Astrocyte (in vitro differentiated cells and primary cell): Measurements from ENCODE around the gene MAN1C1. TPM values are rescaled to one million over a fixed set of nuclear protein-coding genes. Genes with fewer than 3 reads are reported as not detected.

ENCODE experiments used
- DNase-seq: peaks from one replicate; pipeline ENCODE4 v3.0.0-alpha.2; 2010; ENCODE audit warnings: low read depth
- FAIRE-seq: peaks from 2 replicates; lab custom pipeline; 2011; peaks lifted over from hg19 to GRCh38; lab: Jason Lieb, UNC
- H2AFZ ChIP-seq: 2 replicates; pipeline ENCODE4 v1.6.0; 2012; ENCODE audit warnings: low read depth, low read length, inconsistent platforms
- H3K27ac ChIP-seq: 2 replicates; pipeline ENCODE4 v1.5.1; 2011; ENCODE audit warnings: low read depth, low read length, inconsistent platforms
- H3K27me3 ChIP-seq: 2 replicates; pipeline ENCODE4 v1.6.0; 2011; ENCODE audit warnings: low read length, inconsistent platforms; ENCODE audit not compliant: insufficient read depth
- H3K36me3 ChIP-seq: 2 replicates; pipeline ENCODE4 v1.5.1; 2011; ENCODE audit warnings: low read length, inconsistent platforms; ENCODE audit not compliant: insufficient read depth
- H3K4me1 ChIP-seq: 2 replicates; pipeline ENCODE4 v1.5.1; 2011; ENCODE audit warnings: low read length, inconsistent platforms; ENCODE audit not compliant: insufficient read depth
- H3K4me2 ChIP-seq: 2 replicates; pipeline ENCODE4 v1.6.0; 2012; ENCODE audit warnings: low read length, inconsistent platforms
- H3K4me3 ChIP-seq: 2 replicates; pipeline ENCODE4 v1.5.1; 2011; ENCODE audit warnings: low read depth, mild to moderate bottlenecking, low read length, inconsistent platforms; ENCODE audit not compliant: insufficient read depth
- H3K79me2 ChIP-seq: 2 replicates; pipeline ENCODE4 v1.6.0; 2012; ENCODE audit warnings: mild to moderate bottlenecking, low read length, inconsistent platforms; ENCODE audit not compliant: insufficient read depth
- H3K9ac ChIP-seq: 2 replicates; pipeline ENCODE4 v1.6.0; 2012; ENCODE audit warnings: mild to moderate bottlenecking, low read length, inconsistent platforms
- H3K9me3 ChIP-seq: 2 replicates; pipeline ENCODE4 v1.5.1; 2012; ENCODE audit warnings: low read depth, mild to moderate bottlenecking, low read length, inconsistent platforms; ENCODE audit not compliant: insufficient read depth
- H4K20me1 ChIP-seq: 2 replicates; pipeline ENCODE4 v1.6.0; 2012; ENCODE audit warnings: low read length, inconsistent platforms; ENCODE audit not compliant: insufficient read depth
- H3K27ac Mint-ChIP-seq: one replicate; pipeline ENCODE4 v1.8.0; 2021; ENCODE audit warnings: mild to moderate bottlenecking, mixed read lengths; ENCODE audit not compliant: unreplicated experiment
- H3K27me3 Mint-ChIP-seq: one replicate; pipeline ENCODE4 v1.8.0; 2021; ENCODE audit warnings: low read depth, mixed read lengths; ENCODE audit not compliant: unreplicated experiment
- H3K36me3 Mint-ChIP-seq: one replicate; pipeline ENCODE4 v1.8.0; 2021; ENCODE audit warnings: low read depth, mixed read lengths; ENCODE audit not compliant: unreplicated experiment
- H3K4me1 Mint-ChIP-seq: one replicate; pipeline ENCODE4 v1.8.0; 2021; ENCODE audit warnings: low read depth, mixed read lengths; ENCODE audit not compliant: unreplicated experiment
- H3K4me3 Mint-ChIP-seq: one replicate; pipeline ENCODE4 v1.8.0; 2021; ENCODE audit warnings: mild to moderate bottlenecking, moderate library complexity, mixed read lengths; ENCODE audit not compliant: unreplicated experiment
- H3K9me3 Mint-ChIP-seq: one replicate; pipeline ENCODE4 v1.8.0; 2021; ENCODE audit warnings: mild to moderate bottlenecking, mixed read lengths; ENCODE audit not compliant: unreplicated experiment
- EZH2 ChIP-seq: IDR thresholded peaks from 2 replicates; pipeline ENCODE4 v1.6.1; 2012; ENCODE audit warnings: mild to moderate bottlenecking, low read length, inconsistent platforms; ENCODE audit not compliant: insufficient read depth
- total RNA-seq: library from RNA; stranded (reverse); gene quantifications from 2 replicates; pipeline ENCODE4 v1.2.1, GENCODE V29; 2021
- TF ChIP-seq, protein P1 (sequence below): IDR thresholded peaks from 2 replicates; pipeline ENCODE4 v1.5.1; 2011; ENCODE audit warnings: low read depth, mild to moderate bottlenecking, inconsistent platforms, low read length, moderate library complexity; ENCODE audit not compliant: insufficient read depth

Gene MAN1C1
- total RNA-seq, 1 donor from 2014 or later, result 0.86 TPM

GRCh38 chr1:25690396-25690956, 73.9 kb downstream of the MAN1C1 start:
- H3K4me1 Mint-ChIP-seq, result peaks cover 17% of the 10 kb centered on the region
- H3K27me3 Mint-ChIP-seq, result peaks cover 29% of the 10 kb centered on the region
- no peaks in the 10 kb centered on the region for H3K9me3 ChIP-seq
- no peaks in the 10 kb centered on the region for H3K79me2 ChIP-seq
- peaks cover 9% of the 10 kb centered on the region for H3K27me3 ChIP-seq
- FAIRE-seq (no peak), DNase-seq (no peak)
- H3K27ac Mint-ChIP-seq, result no peak overlapping the region
- no peaks in the 10 kb centered on the region for H3K9me3 Mint-ChIP-seq
- no peak overlapping the region for H3K9ac ChIP-seq
- no peak overlapping the region for H2AFZ ChIP-seq
- H3K36me3 ChIP-seq, result no peaks in the 10 kb centered on the region
- no peak overlapping the region for H3K4me3 ChIP-seq
- TF ChIP-seq EZH2, result no peak
- TF ChIP-seq, protein P1, sequence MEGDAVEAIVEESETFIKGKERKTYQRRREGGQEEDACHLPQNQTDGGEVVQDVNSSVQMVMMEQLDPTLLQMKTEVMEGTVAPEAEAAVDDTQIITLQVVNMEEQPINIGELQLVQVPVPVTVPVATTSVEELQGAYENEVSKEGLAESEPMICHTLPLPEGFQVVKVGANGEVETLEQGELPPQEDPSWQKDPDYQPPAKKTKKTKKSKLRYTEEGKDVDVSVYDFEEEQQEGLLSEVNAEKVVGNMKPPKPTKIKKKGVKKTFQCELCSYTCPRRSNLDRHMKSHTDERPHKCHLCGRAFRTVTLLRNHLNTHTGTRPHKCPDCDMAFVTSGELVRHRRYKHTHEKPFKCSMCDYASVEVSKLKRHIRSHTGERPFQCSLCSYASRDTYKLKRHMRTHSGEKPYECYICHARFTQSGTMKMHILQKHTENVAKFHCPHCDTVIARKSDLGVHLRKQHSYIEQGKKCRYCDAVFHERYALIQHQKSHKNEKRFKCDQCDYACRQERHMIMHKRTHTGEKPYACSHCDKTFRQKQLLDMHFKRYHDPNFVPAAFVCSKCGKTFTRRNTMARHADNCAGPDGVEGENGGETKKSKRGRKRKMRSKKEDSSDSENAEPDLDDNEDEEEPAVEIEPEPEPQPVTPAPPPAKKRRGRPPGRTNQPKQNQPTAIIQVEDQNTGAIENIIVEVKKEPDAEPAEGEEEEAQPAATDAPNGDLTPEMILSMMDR, result no peak
- H3K4me1 ChIP-seq, result peaks cover 15% of the 10 kb centered on the region
- H3K4me3 Mint-ChIP-seq, result no peak overlapping the region
- H3K27ac ChIP-seq, result no peak overlapping the region
- no peak overlapping the region for H3K4me2 ChIP-seq
- no peaks in the 10 kb centered on the region for H4K20me1 ChIP-seq
- peaks cover 3% of the 10 kb centered on the region for H3K36me3 Mint-ChIP-seq

DNA sequence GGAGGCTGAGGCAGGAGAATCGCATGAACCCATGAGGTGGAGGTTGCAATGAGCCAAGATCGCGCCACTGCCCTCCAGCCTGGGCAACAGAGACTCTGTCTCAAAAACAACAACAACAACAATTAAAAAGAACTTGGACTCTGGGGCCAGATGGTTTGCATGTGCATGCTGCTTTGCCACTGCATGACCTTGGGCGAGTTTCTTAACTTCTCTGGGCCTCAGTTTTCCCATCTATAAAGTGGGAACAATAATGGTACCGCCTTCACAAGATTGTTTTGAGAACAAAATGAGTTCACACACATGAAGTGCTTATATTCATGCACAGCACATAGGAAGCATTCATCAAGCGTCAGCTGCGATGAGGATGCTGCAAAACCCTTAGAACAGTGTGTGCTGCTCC, 74.6 kb downstream of the MAN1C1 start:
- FAIRE-seq, result no peak
- peaks cover 24% of the 10 kb centered on the region for H3K4me1 Mint-ChIP-seq

DNA sequence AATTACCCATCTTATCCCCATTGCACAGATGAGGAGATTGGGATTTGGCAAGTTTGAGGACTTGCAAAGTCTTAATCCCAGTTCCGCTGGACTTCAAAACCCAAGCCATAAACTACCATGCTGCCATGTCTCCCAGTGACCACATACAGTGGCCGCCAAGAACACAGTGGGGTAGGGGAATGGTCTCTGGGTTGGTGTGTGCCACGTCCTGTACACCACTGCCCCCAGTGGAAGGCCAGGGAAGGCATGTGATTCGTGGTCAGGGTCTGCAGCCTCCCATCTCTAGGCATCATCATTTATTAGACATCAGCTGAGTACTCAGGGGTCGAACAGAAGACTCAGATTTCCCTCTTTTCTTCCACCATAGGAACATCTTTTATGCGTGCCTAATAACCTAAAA, 76.0 kb downstream of the MAN1C1 start:
- Mint-ChIP-seq H3K27me3 (peaks cover 14% of the 10 kb centered on the region), H3K4me3 (no peak overlapping the region), H3K9me3 (no peaks in the 10 kb centered on the region), H3K27ac (no peak overlapping the region), H3K36me3 (no peaks in the 10 kb centered on the region), H3K4me1 (peaks cover 32% of the 10 kb centered on the region)
- no peak for FAIRE-seq
- Histone ChIP-seq H3K27ac (no peak overlapping the region), H4K20me1 (no peaks in the 10 kb centered on the region), H3K4me3 (no peak overlapping the region), H3K36me3 (no peaks in the 10 kb centered on the region), H3K9ac (no peak overlapping the region), H3K27me3 (peaks cover 4% of the 10 kb centered on the region), H3K4me2 (no peak overlapping the region), H2AFZ (no peak overlapping the region), H3K9me3 (no peaks in the 10 kb centered on the region), H3K4me1 (peaks cover 25% of the 10 kb centered on the region), H3K79me2 (no peaks in the 10 kb centered on the region)
- TF ChIP-seq EZH2, result no peak
- TF ChIP-seq, protein P1, result peak; percentile 32
- no peak for DNase-seq

More for the DNA sequence above, 74.6 kb downstream of the MAN1C1 start:
- Histone ChIP-seq H3K36me3 (no peaks in the 10 kb centered on the region), H3K4me3 (no peak overlapping the region), H4K20me1 (no peaks in the 10 kb centered on the region), H3K27ac (no peak overlapping the region), H3K4me2 (no peak overlapping the region), H3K9me3 (no peaks in the 10 kb centered on the region), H2AFZ (no peak overlapping the region), H3K27me3 (peaks cover 4% of the 10 kb centered on the region), H3K79me2 (no peaks in the 10 kb centered on the region), H3K9ac (no peak overlapping the region), H3K4me1 (peaks cover 22% of the 10 kb centered on the region)
- TF ChIP-seq, protein P1, result no peak
- TF ChIP-seq EZH2, result no peak
- H3K4me3 Mint-ChIP-seq, result no peak overlapping the region
- H3K27ac Mint-ChIP-seq, result no peak overlapping the region
- H3K9me3 Mint-ChIP-seq, result no peaks in the 10 kb centered on the region
- H3K36me3 Mint-ChIP-seq, result no peaks in the 10 kb centered on the region
- no peak for DNase-seq
- peaks cover 22% of the 10 kb centered on the region for H3K27me3 Mint-ChIP-seq
